Measurements from ENCODE around the gene FCGR1A. TPM values are rescaled to one million over a fixed set of nuclear protein-coding genes. Genes with fewer than 3 reads are reported as not detected.
"Not testable (repeated sequence)": the region's sequence is repeated elsewhere in the genome, so short reads cannot be mapped to it uniquely, and the experiment has no call there.

FCGR1A gene
- total and polyA plus RNA-seq, 9 of the 15 experiments (the other 6 are each of a cell fraction or from before 2014, with no cell fraction given) = 0.10 to 0.29 (median 0.17) TPM; not detected in 3

- intact Hi-C loops (cut with micrococcal nuclease); H3K9me3 ChIP-seq (replicated peaks; ENCODE audit: control insufficient read depth, insufficient read depth, low read depth, low read length); in situ Hi-C loops (cut with MboI); H3K9me1 ChIP-seq (ENCODE audit: control insufficient read depth, insufficient read depth, low read length); H3K4me2 ChIP-seq (ENCODE audit: insufficient read depth, low read length); H3K79me2 ChIP-seq (ENCODE audit: control insufficient read depth, insufficient read depth, low read length); FAIRE-seq; POLR2A ChIA-PET; H3K27ac ChIP-seq (ENCODE audit: extremely low read depth, low read depth, low read length); ATAC-seq; H3K27me3 ChIP-seq (ENCODE audit: control insufficient read depth in 2 of 2, insufficient read depth in 2 of 2, low read length in 2 of 2); H3K4me3 ChIP-seq; H3K4me1 ChIP-seq (replicated peaks in 1 of 2; ENCODE audit: control insufficient read depth in 2 of 2, insufficient read depth in 2 of 2, low read length in 2 of 2); H4K20me1 ChIP-seq (replicated peaks; ENCODE audit: control insufficient read depth, insufficient read depth, low read length); CTCF ChIA-PET (ENCODE audit: low intra/inter-chr PET ratio); H2AFZ ChIP-seq (ENCODE audit: low read depth, low read length); H3K9ac ChIP-seq (ENCODE audit: insufficient read depth in 1 of 2, low read depth in 2 of 2, low read length in 2 of 2); H3K36me3 ChIP-seq (ENCODE audit: control insufficient read depth, insufficient read depth, low read length); BruUV-seq (replicated peaks): not testable (repeated sequence)
- 73% methylated on average over 12 of the region's 26 CpGs for WGBS (ENCODE audit: insufficient coverage, low coverage, missing lambda C conversion rate)
- peak in 1 of 4 experiments; percentile 1 for DNase-seq (ENCODE audit: extremely low read depth in 1 of 4, low spot score in 3 of 4)
Observed at GRCh38 chr1:149740148-149740581, 42.3 kb upstream of the FCGR1A start.

GRCh38 chr1:149740590-149741230 is 41.8 kb upstream of the FCGR1A start:
- WGBS (ENCODE audit: insufficient coverage, low coverage, missing lambda C conversion rate) = 63% methylated on average over 5 of the region's 13 CpGs
- H4K20me1 ChIP-seq (replicated peaks; ENCODE audit: control insufficient read depth, insufficient read depth, low read length); FAIRE-seq; BruUV-seq (replicated peaks); in situ Hi-C loops (cut with MboI); H3K9me1 ChIP-seq (ENCODE audit: control insufficient read depth, insufficient read depth, low read length); H3K4me3 ChIP-seq; intact Hi-C loops (cut with micrococcal nuclease); H3K4me1 ChIP-seq (replicated peaks in 1 of 2; ENCODE audit: control insufficient read depth in 2 of 2, insufficient read depth in 2 of 2, low read length in 2 of 2); CTCF ChIA-PET (ENCODE audit: low intra/inter-chr PET ratio); H3K79me2 ChIP-seq (ENCODE audit: control insufficient read depth, insufficient read depth, low read length); DNase-seq (ENCODE audit: extremely low read depth in 1 of 4, low spot score in 3 of 4); H3K4me2 ChIP-seq (ENCODE audit: insufficient read depth, low read length); H3K36me3 ChIP-seq (ENCODE audit: control insufficient read depth, insufficient read depth, low read length); H3K9ac ChIP-seq (ENCODE audit: insufficient read depth in 1 of 2, low read depth in 2 of 2, low read length in 2 of 2); H3K9me3 ChIP-seq (replicated peaks; ENCODE audit: control insufficient read depth, insufficient read depth, low read depth, low read length); H3K27ac ChIP-seq (ENCODE audit: extremely low read depth, low read depth, low read length); POLR2A ChIA-PET; H2AFZ ChIP-seq (ENCODE audit: low read depth, low read length); H3K27me3 ChIP-seq (ENCODE audit: control insufficient read depth in 2 of 2, insufficient read depth in 2 of 2, low read length in 2 of 2): not testable (repeated sequence)
- ATAC-seq = peak; percentile 31; the same call in 2 of the 3 replicates

GRCh38 chr1:149741914-149742313 is 40.6 kb upstream of the FCGR1A start:
- H3K27ac ChIP-seq (ENCODE audit: extremely low read depth, low read depth, low read length); CTCF ChIA-PET (ENCODE audit: low intra/inter-chr PET ratio); intact Hi-C loops (cut with micrococcal nuclease); H3K36me3 ChIP-seq (ENCODE audit: control insufficient read depth, insufficient read depth, low read length); in situ Hi-C loops (cut with MboI); H3K4me2 ChIP-seq (ENCODE audit: insufficient read depth, low read length); H2AFZ ChIP-seq (ENCODE audit: low read depth, low read length); DNase-seq (ENCODE audit: extremely low read depth in 1 of 4, low spot score in 3 of 4); BruUV-seq (replicated peaks); H3K27me3 ChIP-seq (ENCODE audit: control insufficient read depth in 2 of 2, insufficient read depth in 2 of 2, low read length in 2 of 2); H3K9me3 ChIP-seq (replicated peaks; ENCODE audit: control insufficient read depth, insufficient read depth, low read depth, low read length); FAIRE-seq; POLR2A ChIA-PET; H3K9ac ChIP-seq (ENCODE audit: insufficient read depth in 1 of 2, low read depth in 2 of 2, low read length in 2 of 2); H3K9me1 ChIP-seq (ENCODE audit: control insufficient read depth, insufficient read depth, low read length); H3K4me1 ChIP-seq (replicated peaks in 1 of 2; ENCODE audit: control insufficient read depth in 2 of 2, insufficient read depth in 2 of 2, low read length in 2 of 2); H4K20me1 ChIP-seq (replicated peaks; ENCODE audit: control insufficient read depth, insufficient read depth, low read length); H3K79me2 ChIP-seq (ENCODE audit: control insufficient read depth, insufficient read depth, low read length); H3K4me3 ChIP-seq: not testable (repeated sequence)
- WGBS (ENCODE audit: insufficient coverage, low coverage, missing lambda C conversion rate) = 86% methylated on average over 1 of the region's 5 CpGs
- ATAC-seq = peak; percentile 43; the same call in 1 of the 3 replicates

All from K562 (cell line).